H1 (cell line): Measurements from ENCODE around the gene KLHL40. TPM values are rescaled to one million over a fixed set of nuclear protein-coding genes. Genes with fewer than 3 reads are reported as not detected.

Experiments used
- CBX8 ChIP-seq: fragments of 300-800, 300-1000 bp; sonication (generic); IDR thresholded peaks from 2 replicates; pipeline ENCODE4 v1.7.1; 2016; ENCODE audit warnings: low read depth, low read length, borderline replicate concordance
- CTBP2 ChIP-seq: IDR thresholded peaks from 2 replicates; pipeline ENCODE4 v1.7.0; 2011; ENCODE audit warnings: borderline replicate concordance, mild to moderate bottlenecking, moderate library complexity, mixed read lengths, low read length; ENCODE audit not compliant: insufficient read depth, insufficient read length
- NRF1 ChIP-seq: IDR thresholded peaks from 2 replicates; pipeline ENCODE4 v1.6.1; 2011; ENCODE audit warnings: mild to moderate bottlenecking, low read depth, low read length, improper control_type of control experiment
- SAP30 ChIP-seq: fragments of 300-600 bp; sonication (generic); IDR thresholded peaks from 2 replicates; pipeline ENCODE4 v1.7.1; 2012; ENCODE audit warnings: low read length, moderate library complexity, mild to moderate bottlenecking, inconsistent platforms; ENCODE audit not compliant: insufficient read depth, insufficient replicate concordance
- SP1 ChIP-seq: IDR thresholded peaks from 2 replicates; pipeline ENCODE4 v1.6.1; 2011; ENCODE audit warnings: low read depth, low read length
- TAF1 ChIP-seq: IDR thresholded peaks from 2 replicates; pipeline ENCODE4 v1.6.1; 2011; ENCODE audit warnings: mild to moderate bottlenecking, low read depth, low read length
- ZNF274 ChIP-seq: IDR thresholded peaks from 2 replicates; pipeline ENCODE4 v1.7.0; 2012; ENCODE audit warnings: low read length, borderline replicate concordance; ENCODE audit errors: extremely low read depth
- polyA plus RNA-seq, 7 experiments: library from polyadenylated mRNA; depleted of rRNA in 3 of 7; stranded (reverse) in 5 of 7; unstranded in 2 of 7; fragments of >200 nt in 5 of 7; fragments of 200-250 nt in 2 of 7; gene quantifications; 1 replicate in 5 of 7; 2 replicates in 1 of 7; 4 replicates in 1 of 7; pipeline versions ENCODE4 v1.2.1 to v1.2.3, GENCODE V29; 2011 to 2013; ENCODE audit warnings: missing spikeins in 2 of 7, mixed read lengths in 2 of 7
- total RNA-seq: library from RNA; stranded (reverse); fragmentation: NEBNext Ultra II Directional; extraction: Animal tissue kit (Norgen Biotek cat#: 25700); gene quantifications from 2 replicates; pipeline ENCODE4 v1.2.1, GENCODE V29; 2021
- TF ChIP-seq, protein P1 (sequence below), 3 experiments: IDR thresholded peaks; 1 replicate in 2 of 3; 2 replicates in 1 of 3; pipeline versions ENCODE4 v1.5.1 to v1.6.1; 2011; ENCODE audit warnings: low read length in 3 of 3, mild to moderate bottlenecking in 3 of 3, inconsistent platforms in 2 of 3, low read depth in 1 of 3, moderate library complexity in 1 of 3; ENCODE audit not compliant: insufficient read depth in 1 of 3; ENCODE audit errors: control extremely low read depth in 1 of 3
- TF ChIP-seq, protein P2 (sequence below): IDR thresholded peaks from 2 replicates; pipeline ENCODE4 v1.6.1; 2011; ENCODE audit warnings: low read depth, mild to moderate bottlenecking, low read length; ENCODE audit not compliant: insufficient read depth

The KLHL40 gene
- total and polyA plus RNA-seq, 2 of the 8 experiments (the other 6 are each of a cell fraction or from before 2014, with no cell fraction given), result 0.02 TPM; not detected in 1

DNA sequence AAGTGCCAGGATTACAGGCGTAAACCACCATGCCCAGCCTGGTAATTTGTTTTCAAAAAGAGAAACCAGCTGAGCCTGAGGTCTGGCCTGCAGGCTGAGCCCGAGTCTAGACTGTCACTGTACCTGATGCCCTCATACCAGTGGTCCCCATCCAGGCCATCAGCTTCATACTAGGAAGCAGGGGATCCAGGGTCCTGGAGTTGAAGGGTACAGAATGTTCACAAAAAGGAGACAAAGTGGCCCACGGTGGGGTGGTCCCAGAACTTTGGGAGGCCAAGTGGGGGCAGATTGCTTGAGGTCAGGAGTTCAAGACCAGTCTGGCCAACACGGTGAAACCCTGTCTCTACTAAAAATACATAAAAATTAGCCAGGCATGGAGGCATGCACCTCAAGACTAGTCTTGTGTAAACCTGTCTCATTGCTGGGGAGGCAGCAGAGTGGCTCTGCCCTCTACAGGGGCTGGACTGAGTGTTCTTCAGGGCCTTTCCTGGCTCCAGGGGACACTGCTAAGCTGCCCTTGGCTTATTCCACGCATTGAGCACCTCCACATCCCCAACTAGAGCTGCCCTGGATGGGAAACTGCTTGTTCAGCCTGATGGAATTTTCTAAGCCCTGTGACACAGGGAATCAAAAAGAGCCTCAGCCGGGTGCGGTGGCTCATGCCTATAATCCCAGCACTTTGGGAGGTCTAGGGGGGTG is 25.1 kb downstream of the KLHL40 start (continued):
- TF ChIP-seq CTBP2, result no peak
- TF ChIP-seq TAF1, result no peak
- TF ChIP-seq ZNF274, result no peak
- no peak for TF ChIP-seq NRF1
- TF ChIP-seq SP1, result no peak
- TF ChIP-seq SAP30, result no peak
- no peak for TF ChIP-seq CBX8
- TF ChIP-seq, protein P1, sequence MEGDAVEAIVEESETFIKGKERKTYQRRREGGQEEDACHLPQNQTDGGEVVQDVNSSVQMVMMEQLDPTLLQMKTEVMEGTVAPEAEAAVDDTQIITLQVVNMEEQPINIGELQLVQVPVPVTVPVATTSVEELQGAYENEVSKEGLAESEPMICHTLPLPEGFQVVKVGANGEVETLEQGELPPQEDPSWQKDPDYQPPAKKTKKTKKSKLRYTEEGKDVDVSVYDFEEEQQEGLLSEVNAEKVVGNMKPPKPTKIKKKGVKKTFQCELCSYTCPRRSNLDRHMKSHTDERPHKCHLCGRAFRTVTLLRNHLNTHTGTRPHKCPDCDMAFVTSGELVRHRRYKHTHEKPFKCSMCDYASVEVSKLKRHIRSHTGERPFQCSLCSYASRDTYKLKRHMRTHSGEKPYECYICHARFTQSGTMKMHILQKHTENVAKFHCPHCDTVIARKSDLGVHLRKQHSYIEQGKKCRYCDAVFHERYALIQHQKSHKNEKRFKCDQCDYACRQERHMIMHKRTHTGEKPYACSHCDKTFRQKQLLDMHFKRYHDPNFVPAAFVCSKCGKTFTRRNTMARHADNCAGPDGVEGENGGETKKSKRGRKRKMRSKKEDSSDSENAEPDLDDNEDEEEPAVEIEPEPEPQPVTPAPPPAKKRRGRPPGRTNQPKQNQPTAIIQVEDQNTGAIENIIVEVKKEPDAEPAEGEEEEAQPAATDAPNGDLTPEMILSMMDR (IDR thresholded peaks at IDR 0.05; ENCODE audit: control extremely low read depth in 1 of 3, insufficient read depth in 1 of 3, low read depth in 1 of 3, low read length in 3 of 3), result no peak
- TF ChIP-seq, protein P2, sequence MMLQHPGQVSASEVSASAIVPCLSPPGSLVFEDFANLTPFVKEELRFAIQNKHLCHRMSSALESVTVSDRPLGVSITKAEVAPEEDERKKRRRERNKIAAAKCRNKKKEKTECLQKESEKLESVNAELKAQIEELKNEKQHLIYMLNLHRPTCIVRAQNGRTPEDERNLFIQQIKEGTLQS, result no peak
